ENCODE data around the gene TMEM88. TPM values are rescaled to one million over a fixed set of nuclear protein-coding genes. Genes with fewer than 3 reads are reported as not detected.

The TMEM88 gene
- total and polyA plus RNA-seq, 5 experiments from 2014 or later = 6.9 to 7.2 TPM; not detected in 3

- Mint-ChIP-seq H3K9me3 (no peaks in the 10 kb centered on the region), H3K36me3 (peaks cover 0 to 14% (median 0%) of the 10 kb centered on the region in 3 donors), H3K27me3 (no peaks in the 10 kb centered on the region)
Measured at GRCh38 chr17:7864995-7865650, 10.3 kb downstream of the TMEM88 start.

DNA sequence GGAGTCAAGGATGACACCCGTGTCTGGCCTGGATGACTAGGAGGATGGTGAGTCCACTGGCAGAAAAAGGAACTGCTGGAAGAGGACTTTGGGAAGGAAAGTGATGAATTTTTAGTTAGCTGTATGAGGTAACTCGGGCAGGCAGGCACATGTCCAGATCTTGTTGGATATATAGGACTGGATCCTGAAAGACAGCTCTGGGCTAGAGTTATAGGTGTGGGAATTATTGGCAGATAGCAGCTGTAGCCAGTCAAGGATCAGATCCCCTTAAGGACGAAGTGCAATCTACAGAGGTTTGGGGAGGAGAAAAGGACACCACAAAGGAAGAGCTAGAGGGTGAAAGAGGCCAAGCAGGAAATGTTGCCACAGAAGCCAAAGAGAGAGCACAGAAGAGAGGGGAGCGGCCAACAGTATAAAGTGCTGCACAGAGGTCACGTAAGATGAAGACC lies 13.0 kb downstream of the TMEM88 start:
- Mint-ChIP-seq H3K36me3 (peaks cover 0 to 20% (median 0%) of the 10 kb centered on the region in 3 donors), H3K27ac (peak overlapping the region; percentile 79 to 95 (median 89)), H3K4me3 (peak overlapping the region; percentile 55 to 83 (median 72)), H3K4me1 (peaks cover 18 to 48% (median 41%) of the 10 kb centered on the region in 4 donors), H3K9me3 (no peaks in the 10 kb centered on the region), H3K27me3 (no peaks in the 10 kb centered on the region)
- DNase-seq (no peak), ATAC-seq (peak; percentile 91 to 92)
- POLR2A ChIA-PET = interaction anchor here (1.0 to 1.8 kb wide), 7 partner anchors 11 to 64 kb away, joined by 3 to 9 read pairs (median 4); partner anchors contain the start of genes NAA38, RNF227 and TRAPPC1

More at GRCh38 chr17:7864995-7865650, 10.3 kb downstream of the TMEM88 start:
- no peak overlapping the region for H3K4me3 Mint-ChIP-seq
- POLR2A ChIA-PET = interaction anchor here (0.8 to 1.1 kb wide), 4 partner anchors 10 to 51 kb away, joined by 3 to 6 read pairs (median 3); partner anchors contain the start of gene RNF227
- peaks cover 28 to 47% (median 41%) of the 10 kb centered on the region in 4 donors for H3K4me1 Mint-ChIP-seq
- DNase-seq = no peak
- ATAC-seq = no peak
- H3K27ac Mint-ChIP-seq = peak overlapping the region in 5 of 10 donors; percentile 7 to 66 (median 43)

DNA sequence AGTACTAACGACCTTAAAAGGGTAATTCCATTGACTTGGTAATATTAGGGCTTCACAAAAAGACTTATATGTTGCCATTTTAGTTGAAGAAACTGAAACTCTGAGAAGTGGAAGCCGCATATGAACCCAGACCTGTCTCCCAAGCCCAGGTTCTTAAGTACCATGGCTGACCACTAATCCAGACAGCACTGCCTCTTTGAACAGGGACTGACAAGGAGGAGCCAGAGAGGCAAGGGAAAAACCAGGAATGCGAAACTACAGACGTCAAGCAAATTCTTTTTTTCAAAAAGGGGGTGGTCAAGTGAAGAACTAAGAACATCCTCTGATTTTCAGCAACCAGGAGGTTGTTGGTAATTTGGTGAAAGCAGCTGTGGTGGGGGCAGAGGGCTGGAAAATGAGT lies 18.2 kb downstream of the TMEM88 start:
- DNase-seq (no peak), ATAC-seq (no peak)
- POLR2A ChIA-PET = no interaction called here
- peaks cover 7 to 40% (median 7%) of the 10 kb centered on the region in 3 donors for H3K36me3 Mint-ChIP-seq
- peaks cover 23 to 44% (median 42%) of the 10 kb centered on the region in 4 donors for H3K4me1 Mint-ChIP-seq
- H3K27me3 Mint-ChIP-seq = no peaks in the 10 kb centered on the region
- no peaks in the 10 kb centered on the region for H3K9me3 Mint-ChIP-seq
- H3K27ac Mint-ChIP-seq = peak overlapping the region in 1 of 10 donors; percentile 13
- H3K4me3 Mint-ChIP-seq = no peak overlapping the region

GRCh38 chr17:7875804-7876370 lies 21.0 kb downstream of the TMEM88 start:
- DNase-seq (no peak), ATAC-seq (no peak)
- Mint-ChIP-seq H3K9me3 (no peaks in the 10 kb centered on the region), H3K4me1 (peaks cover 16 to 31% (median 26%) of the 10 kb centered on the region in 4 donors), H3K4me3 (no peak overlapping the region), H3K27ac (peak overlapping the region in 4 of 10 donors; percentile 1 to 35 (median 4)), H3K36me3 (peaks cover 7 to 44% (median 9%) of the 10 kb centered on the region in 3 donors), H3K27me3 (no peaks in the 10 kb centered on the region)
- POLR2A ChIA-PET = interaction anchor here (1.1 to 1.4 kb wide), 2 partner anchors 10 to 41 kb away, joined by 3 to 4 read pairs; no protein-coding TSS in a partner anchor

- DNase-seq (no peak), ATAC-seq (no peak)
- Mint-ChIP-seq H3K4me3 (no peak overlapping the region), H3K4me1 (peaks cover 13 to 23% (median 20%) of the 10 kb centered on the region in 4 donors), H3K36me3 (peaks cover 7 to 27% (median 9%) of the 10 kb centered on the region in 3 donors), H3K27ac (no peak overlapping the region), H3K9me3 (no peaks in the 10 kb centered on the region), H3K27me3 (no peaks in the 10 kb centered on the region)
- POLR2A ChIA-PET = interaction anchor here (1.3 kb wide), 1 partner anchor 16 kb away, joined by 3 read pairs; no protein-coding TSS in a partner anchor
Measured at GRCh38 chr17:7878234-7878633, 23.4 kb downstream of the TMEM88 start.

DNA sequence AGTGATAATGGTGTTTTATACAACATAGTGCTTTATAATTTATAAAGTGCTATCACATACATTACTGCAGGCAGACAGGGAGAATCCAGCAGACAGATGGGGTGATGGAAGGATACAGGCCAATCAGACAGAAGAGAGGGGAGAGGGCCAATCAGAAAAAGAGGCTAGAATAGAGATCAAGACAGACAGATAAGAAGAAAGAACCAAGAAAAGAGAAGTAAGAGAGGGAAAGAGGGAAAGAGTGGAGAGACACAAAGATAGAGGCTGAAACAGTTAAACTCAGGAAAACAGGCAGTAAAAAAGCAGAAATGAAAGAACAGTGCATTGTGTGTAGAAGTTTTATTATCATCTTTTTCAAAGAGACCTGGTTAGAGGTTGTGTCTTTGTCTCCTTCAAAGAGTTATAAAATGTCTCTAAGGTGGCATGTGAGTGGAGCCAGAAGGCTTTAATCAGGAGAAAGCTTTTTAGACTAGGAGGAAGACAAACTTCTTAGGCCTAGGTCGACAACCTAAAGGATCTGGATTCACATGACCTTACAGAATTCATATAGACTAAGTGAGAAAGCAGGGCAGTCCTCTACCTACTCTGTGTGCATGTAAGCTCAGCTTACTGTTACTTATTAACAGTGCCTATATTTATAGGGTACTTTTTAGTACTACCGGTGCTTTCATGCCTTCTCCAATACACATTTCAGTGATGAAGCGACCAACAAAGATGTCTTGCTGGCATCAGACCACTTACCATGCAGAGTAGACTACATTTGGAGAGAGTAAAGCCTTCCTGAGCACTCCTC lies 25.4 kb downstream of the TMEM88 start:
- Mint-ChIP-seq H3K4me1 (peaks cover 6 to 18% (median 14%) of the 10 kb centered on the region in 4 donors), H3K9me3 (no peaks in the 10 kb centered on the region), H3K36me3 (peaks cover 0 to 15% (median 7%) of the 10 kb centered on the region in 3 donors), H3K27ac (no peak overlapping the region), H3K27me3 (no peaks in the 10 kb centered on the region), H3K4me3 (no peak overlapping the region)
- ATAC-seq (no peak), DNase-seq (no peak)
- POLR2A ChIA-PET = no interaction called here

DNA sequence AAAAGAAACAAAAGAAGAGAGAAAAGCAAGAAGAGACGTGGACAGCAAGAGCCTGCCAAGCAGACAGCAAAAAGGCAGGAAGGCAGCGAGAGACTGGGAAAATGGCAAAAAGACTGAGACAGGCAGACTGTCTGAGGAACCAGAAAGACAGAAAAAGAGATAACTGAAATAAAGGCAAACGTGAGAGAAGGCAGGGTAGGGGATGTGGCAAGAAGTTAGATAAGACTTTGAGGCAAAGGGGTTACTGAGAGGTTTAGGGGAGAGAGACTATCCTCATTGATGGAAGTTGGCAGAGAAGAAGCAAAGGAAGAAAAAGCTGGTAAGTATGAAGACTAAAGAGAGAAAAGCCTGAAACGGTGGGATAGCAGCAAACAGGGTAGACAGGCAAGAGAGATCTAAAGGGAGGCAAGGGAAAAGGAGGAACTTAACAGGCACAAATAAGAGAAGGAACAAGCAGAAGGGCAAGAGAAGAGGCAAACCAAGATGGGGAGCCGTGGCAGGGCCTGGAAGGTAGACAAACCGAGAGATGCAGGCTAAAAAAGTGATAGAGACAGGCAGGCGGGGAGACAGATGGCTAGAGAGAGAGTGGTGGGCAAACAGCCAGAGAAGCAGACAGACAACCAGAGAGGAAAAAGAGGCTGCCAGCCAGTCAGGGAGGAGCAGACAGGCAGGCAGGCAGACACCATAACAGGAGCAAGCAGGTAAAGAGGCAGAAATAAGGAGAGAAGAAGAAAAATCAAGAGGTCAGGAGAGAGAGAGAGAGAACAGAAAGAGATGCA lies 26.6 kb downstream of the TMEM88 start:
- Mint-ChIP-seq H3K4me1 (peaks cover 2 to 11% (median 6%) of the 10 kb centered on the region in 4 donors), H3K4me3 (no peak overlapping the region), H3K36me3 (peaks cover 0 to 13% (median 3%) of the 10 kb centered on the region in 3 donors), H3K27me3 (no peaks in the 10 kb centered on the region), H3K9me3 (peaks cover 0 to 2% (median 0%) of the 10 kb centered on the region in 9 donors), H3K27ac (no peak overlapping the region)
- POLR2A ChIA-PET = no interaction called here
- ATAC-seq (no peak), DNase-seq (no peak)

GRCh38 chr17:7882068-7882467 lies 27.2 kb downstream of the TMEM88 start:
- Mint-ChIP-seq H3K4me3 (no peak overlapping the region), H3K27me3 (no peaks in the 10 kb centered on the region), H3K27ac (no peak overlapping the region), H3K36me3 (peaks cover 0 to 13% (median 3%) of the 10 kb centered on the region in 3 donors), H3K4me1 (peaks cover 0 to 8% (median 5%) of the 10 kb centered on the region in 4 donors), H3K9me3 (peaks cover 0 to 2% (median 0%) of the 10 kb centered on the region in 9 donors)
- POLR2A ChIA-PET = interaction anchor here (0.8 to 2.2 kb wide), 3 partner anchors 16 to 25 kb away, joined by 3 to 13 read pairs (median 3); partner anchors contain the start of gene NAA38
- DNase-seq (no peak), ATAC-seq (no peak)

DNA sequence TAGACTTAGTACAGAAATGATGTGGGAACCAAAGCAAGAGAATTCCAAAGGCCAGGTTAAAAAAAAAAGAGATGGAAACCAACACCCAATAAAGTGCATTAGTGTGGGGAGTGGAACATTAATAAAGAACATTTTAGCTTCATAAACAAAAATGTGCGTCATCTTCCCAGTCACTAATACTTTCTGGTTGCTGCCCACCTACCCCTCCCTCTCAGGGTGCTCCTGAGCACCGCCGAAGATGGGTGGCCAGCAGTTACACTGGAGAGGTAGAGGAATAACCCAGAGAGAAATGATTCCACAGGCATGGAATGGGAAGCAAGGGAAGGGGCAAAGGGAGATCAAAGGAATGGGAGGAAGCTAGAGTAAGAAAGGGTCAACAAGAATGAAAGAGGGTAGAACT lies 27.8 kb downstream of the TMEM88 start:
- H3K4me3 Mint-ChIP-seq = no peak overlapping the region
- DNase-seq (no peak), ATAC-seq (no peak)
- H3K9me3 Mint-ChIP-seq = peaks cover 0 to 2% (median 0%) of the 10 kb centered on the region in 9 donors
- no peak overlapping the region for H3K27ac Mint-ChIP-seq
- peaks cover 0 to 6% (median 3%) of the 10 kb centered on the region in 4 donors for H3K4me1 Mint-ChIP-seq
- peaks cover 0 to 10% (median 3%) of the 10 kb centered on the region in 3 donors for H3K36me3 Mint-ChIP-seq
- POLR2A ChIA-PET = interaction anchor here (0.8 to 2.2 kb wide), 5 partner anchors 14 to 198 kb away, joined by 3 to 13 read pairs (median 4); partner anchors contain the start of gene NAA38
- H3K27me3 Mint-ChIP-seq = no peaks in the 10 kb centered on the region

GRCh38 chr17:7883781-7884386 lies 29.0 kb downstream of the TMEM88 start:
- Mint-ChIP-seq H3K27me3 (no peaks in the 10 kb centered on the region), H3K9me3 (peaks cover 0 to 2% (median 0%) of the 10 kb centered on the region in 9 donors), H3K27ac (peak overlapping the region in 5 of 10 donors; percentile 35 to 96 (median 83)), H3K4me3 (peak overlapping the region in 7 of 10 donors; percentile 69 to 91 (median 79)), H3K4me1 (peaks cover 0 to 6% (median 3%) of the 10 kb centered on the region in 4 donors), H3K36me3 (peaks cover 0 to 10% (median 3%) of the 10 kb centered on the region in 3 donors)
- ATAC-seq (no peak), DNase-seq (peak in 7 of 10 donors; percentile 42 to 56 (median 47))
- POLR2A ChIA-PET = interaction anchor here (0.6 to 2.2 kb wide), 11 partner anchors 13 to 327 kb away, joined by 3 to 13 read pairs (median 3); partner anchors contain the start of genes AURKB, NAA38 and RNF227

All from naive thymus-derived CD8-positive, alpha-beta T cell (primary cell).